HL-60 (cell line): ENCODE data around the gene DCDC1.
A peak's percentile ranks its signal among the peaks of the same experiment; 100 is the strongest.

Experiments
- DNase-seq, 2 experiments: peaks; one replicate each; pipeline ENCODE4 v3.0.0-alpha.2; 2010 to 2020; ENCODE audit warnings: low read depth in 1 of 2, low spot score in 1 of 2
- H3K27ac ChIP-seq: fragments of 250-450 bp; sonication (Bioruptor Pico); replicated peaks from 2 replicates; pipeline ENCODE4 v1.5.1; 2020; ENCODE audit warnings: mild to moderate bottlenecking, moderate library complexity
- H3K27me3 ChIP-seq: fragments of 250-450 bp; sonication (Bioruptor Pico); 2 replicates; pipeline ENCODE4 v1.5.1; 2021; ENCODE audit warnings: mild to moderate bottlenecking, moderate library complexity; ENCODE audit not compliant: insufficient read depth, poor library complexity, severe bottlenecking
- H3K4me3 ChIP-seq: replicated peaks from 2 replicates; pipeline ENCODE4 v1.5.1; 2011; ENCODE audit warnings: mild to moderate bottlenecking, control low read depth, low read length; ENCODE audit not compliant: insufficient read depth
- GABPA ChIP-seq: IDR thresholded peaks from 2 replicates; pipeline ENCODE4 v1.6.1; 2012; ENCODE audit warnings: low read depth
- POLR2AphosphoS5 ChIP-seq: IDR thresholded peaks from 2 replicates; pipeline ENCODE4 v1.6.1; 2012; ENCODE audit warnings: low read depth
- SPI1 ChIP-seq: IDR thresholded peaks from 2 replicates; pipeline ENCODE4 v1.6.1; 2012; ENCODE audit warnings: low read depth, mild to moderate bottlenecking, borderline replicate concordance
- TF ChIP-seq, protein P1 (sequence below): IDR thresholded peaks from 2 replicates; pipeline ENCODE4 v1.6.1; 2012; ENCODE audit warnings: low read depth; ENCODE audit not compliant: insufficient replicate concordance
- TF ChIP-seq, protein P2 (sequence below): IDR thresholded peaks from one replicate; pipeline ENCODE4 v1.5.1; 2011; ENCODE audit warnings: low read length, control low read depth, inconsistent platforms; ENCODE audit not compliant: insufficient read depth

Gene DCDC1

DNA sequence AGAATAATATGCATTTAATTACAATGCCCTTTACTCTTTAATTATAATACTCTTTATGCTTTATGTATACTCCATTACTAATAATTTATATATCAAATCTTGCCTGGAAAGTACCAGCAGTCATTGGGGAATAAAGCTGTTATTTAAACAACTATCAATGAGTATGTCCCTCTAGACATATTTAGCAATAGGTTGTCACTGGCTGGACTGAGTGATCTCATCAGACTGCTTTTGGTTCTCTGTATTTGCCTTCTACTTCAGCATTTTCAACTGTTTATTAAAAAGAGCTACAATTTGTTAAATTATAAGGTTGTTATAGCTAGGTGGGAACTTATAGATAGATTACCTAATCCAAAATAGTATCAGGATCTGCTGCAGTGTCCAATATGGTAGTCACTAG, 267.2 kb downstream of the DCDC1 start:
- DNase-seq: no peak
- H3K27ac ChIP-seq: no peak overlapping the region
- no peaks in the 10 kb centered on the region for H3K27me3 ChIP-seq
- TF ChIP-seq, protein P1, sequence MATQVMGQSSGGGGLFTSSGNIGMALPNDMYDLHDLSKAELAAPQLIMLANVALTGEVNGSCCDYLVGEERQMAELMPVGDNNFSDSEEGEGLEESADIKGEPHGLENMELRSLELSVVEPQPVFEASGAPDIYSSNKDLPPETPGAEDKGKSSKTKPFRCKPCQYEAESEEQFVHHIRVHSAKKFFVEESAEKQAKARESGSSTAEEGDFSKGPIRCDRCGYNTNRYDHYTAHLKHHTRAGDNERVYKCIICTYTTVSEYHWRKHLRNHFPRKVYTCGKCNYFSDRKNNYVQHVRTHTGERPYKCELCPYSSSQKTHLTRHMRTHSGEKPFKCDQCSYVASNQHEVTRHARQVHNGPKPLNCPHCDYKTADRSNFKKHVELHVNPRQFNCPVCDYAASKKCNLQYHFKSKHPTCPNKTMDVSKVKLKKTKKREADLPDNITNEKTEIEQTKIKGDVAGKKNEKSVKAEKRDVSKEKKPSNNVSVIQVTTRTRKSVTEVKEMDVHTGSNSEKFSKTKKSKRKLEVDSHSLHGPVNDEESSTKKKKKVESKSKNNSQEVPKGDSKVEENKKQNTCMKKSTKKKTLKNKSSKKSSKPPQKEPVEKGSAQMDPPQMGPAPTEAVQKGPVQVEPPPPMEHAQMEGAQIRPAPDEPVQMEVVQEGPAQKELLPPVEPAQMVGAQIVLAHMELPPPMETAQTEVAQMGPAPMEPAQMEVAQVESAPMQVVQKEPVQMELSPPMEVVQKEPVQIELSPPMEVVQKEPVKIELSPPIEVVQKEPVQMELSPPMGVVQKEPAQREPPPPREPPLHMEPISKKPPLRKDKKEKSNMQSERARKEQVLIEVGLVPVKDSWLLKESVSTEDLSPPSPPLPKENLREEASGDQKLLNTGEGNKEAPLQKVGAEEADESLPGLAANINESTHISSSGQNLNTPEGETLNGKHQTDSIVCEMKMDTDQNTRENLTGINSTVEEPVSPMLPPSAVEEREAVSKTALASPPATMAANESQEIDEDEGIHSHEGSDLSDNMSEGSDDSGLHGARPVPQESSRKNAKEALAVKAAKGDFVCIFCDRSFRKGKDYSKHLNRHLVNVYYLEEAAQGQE: no peak
- TF ChIP-seq SPI1: no peak
- TF ChIP-seq, protein P2, sequence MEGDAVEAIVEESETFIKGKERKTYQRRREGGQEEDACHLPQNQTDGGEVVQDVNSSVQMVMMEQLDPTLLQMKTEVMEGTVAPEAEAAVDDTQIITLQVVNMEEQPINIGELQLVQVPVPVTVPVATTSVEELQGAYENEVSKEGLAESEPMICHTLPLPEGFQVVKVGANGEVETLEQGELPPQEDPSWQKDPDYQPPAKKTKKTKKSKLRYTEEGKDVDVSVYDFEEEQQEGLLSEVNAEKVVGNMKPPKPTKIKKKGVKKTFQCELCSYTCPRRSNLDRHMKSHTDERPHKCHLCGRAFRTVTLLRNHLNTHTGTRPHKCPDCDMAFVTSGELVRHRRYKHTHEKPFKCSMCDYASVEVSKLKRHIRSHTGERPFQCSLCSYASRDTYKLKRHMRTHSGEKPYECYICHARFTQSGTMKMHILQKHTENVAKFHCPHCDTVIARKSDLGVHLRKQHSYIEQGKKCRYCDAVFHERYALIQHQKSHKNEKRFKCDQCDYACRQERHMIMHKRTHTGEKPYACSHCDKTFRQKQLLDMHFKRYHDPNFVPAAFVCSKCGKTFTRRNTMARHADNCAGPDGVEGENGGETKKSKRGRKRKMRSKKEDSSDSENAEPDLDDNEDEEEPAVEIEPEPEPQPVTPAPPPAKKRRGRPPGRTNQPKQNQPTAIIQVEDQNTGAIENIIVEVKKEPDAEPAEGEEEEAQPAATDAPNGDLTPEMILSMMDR: no peak
- no peak for TF ChIP-seq POLR2AphosphoS5
- no peak for TF ChIP-seq GABPA
- no peak overlapping the region for H3K4me3 ChIP-seq

DNA sequence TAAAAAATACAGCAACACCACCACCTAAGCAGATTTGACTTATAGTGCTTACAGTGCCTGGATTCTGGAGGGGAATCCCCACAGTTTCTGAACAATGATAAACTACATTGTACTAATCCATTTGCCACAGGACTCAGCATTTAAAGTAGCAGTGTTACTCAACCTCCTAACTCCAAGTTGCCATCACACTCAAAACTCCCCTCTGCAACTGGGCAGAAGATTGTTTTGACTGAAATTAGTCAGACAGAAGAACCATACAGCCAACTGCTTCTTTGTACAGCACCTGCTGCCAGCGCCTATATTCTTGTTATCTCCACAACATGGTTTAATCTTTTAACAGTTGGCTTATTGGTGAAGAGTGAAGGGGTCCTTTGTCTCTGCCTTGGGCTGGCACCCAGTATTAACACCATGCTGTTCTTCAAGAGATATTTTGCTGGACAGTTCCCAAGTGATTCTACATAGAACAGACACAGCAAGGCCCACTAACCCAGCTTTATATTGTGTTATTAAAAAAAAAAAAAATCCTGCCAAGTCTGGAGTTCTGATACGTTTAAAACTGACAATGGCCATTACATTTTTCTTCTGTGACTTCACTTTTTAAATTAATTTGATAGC, 273.2 kb downstream of the DCDC1 start:
- Histone ChIP-seq H3K4me3 (no peak overlapping the region), H3K27me3 (no peaks in the 10 kb centered on the region), H3K27ac (no peak overlapping the region)
- TF ChIP-seq, protein P2: no peak
- no peak for TF ChIP-seq GABPA
- TF ChIP-seq, protein P1: peak; percentile 34
- DNase-seq: no peak

DNA sequence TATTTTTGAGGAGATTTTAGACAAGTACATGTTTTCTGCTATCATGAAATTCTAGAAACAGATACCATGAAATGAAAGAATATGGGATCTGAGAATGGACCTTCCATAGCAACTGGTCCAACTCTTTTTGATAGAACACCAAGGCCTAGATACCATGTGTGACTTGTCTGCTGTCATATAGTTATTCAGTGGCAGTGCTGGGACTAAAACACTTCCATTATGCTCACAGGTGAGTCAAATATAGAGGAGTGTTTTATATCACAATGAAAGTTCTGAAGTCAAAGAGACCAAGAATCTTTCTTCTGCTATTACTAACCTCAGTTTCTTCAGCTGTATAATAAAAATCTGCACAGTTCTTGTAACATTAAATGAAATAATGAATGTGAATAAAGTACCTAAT, 276.9 kb downstream of the DCDC1 start:
- DNase-seq: no peak
- no peaks in the 10 kb centered on the region for H3K27me3 ChIP-seq
- H3K27ac ChIP-seq: no peak overlapping the region
- H3K4me3 ChIP-seq: no peak overlapping the region
- TF ChIP-seq GABPA (no peak), SPI1 (no peak), POLR2AphosphoS5 (no peak)
- TF ChIP-seq, protein P2: no peak
- TF ChIP-seq, protein P1: no peak
